ENCODE data around the gene DISC1.

GRCh38 chr1:231776757-231777062 lies 150.1 kb downstream of the DISC1 start:
- TF ChIP-seq CTCF (IDR thresholded peaks at IDR 0.05) = no peak
- TF ChIP-seq POLR2A (IDR thresholded peaks at IDR 0.05) = no peak
- TF ChIP-seq POLR2AphosphoS5 (IDR thresholded peaks at IDR 0.05) = no peak
